ENCODE measurements around the gene TRIO. TPM values are rescaled to one million over a fixed set of nuclear protein-coding genes. Genes with fewer than 3 reads are reported as not detected.

TRIO gene
- total and polyA plus RNA-seq, 11 donors, result 35.2 to 99.1 (median 58.4) TPM

DNA sequence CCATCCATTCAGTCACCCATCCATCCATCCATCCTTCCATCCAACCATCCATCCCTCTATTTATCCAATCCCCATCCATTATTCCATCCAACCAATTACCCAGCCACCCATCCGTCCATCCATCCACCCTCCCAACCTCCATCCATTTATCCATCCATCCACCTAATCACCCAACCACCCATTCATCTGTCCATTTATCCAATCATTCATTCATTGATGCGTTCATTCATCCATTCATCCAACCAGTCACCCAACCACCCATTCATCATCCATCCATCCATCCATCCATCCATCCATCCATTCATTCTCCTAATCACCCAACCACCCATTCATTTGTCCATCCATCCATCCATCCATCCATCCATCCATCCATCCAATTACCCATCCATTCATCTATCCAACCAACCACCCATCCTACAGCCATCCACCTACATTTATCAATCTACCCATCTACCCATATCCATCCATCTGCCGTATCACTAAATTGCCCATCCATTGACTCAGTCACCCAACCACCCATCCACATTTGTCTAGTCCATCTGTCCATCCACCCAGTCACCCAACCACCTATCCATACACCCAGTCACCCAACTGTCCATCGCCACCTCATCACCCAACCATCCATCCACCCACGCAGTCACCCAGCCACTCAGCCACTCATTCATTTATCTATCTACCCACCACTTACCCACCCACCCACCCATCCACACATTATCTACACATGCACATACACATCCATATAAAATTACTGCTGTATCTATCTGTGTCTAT lies 165.4 kb downstream of the TRIO start:
- H3K4me1 ChIP-seq, result peaks cover 0 to 39% (median 10%) of the 10 kb centered on the region in 12 donors
- intact Hi-C loops (cut with DNase I), result no loop called here
- H3K4me3 ChIP-seq, result no peak overlapping the region
- DNase-seq (no peak), ATAC-seq (no peak)
- WGBS, 4 donors, result 97 to 99% (median 98%) methylated on average over 5 of the region's 5 CpGs
- peaks cover 0 to 67% (median 50%) of the 10 kb centered on the region in 9 donors for H3K36me3 ChIP-seq
- no peak for TF ChIP-seq POLR2A (IDR thresholded peaks at IDR 0.05)
- TF ChIP-seq, protein P1, sequence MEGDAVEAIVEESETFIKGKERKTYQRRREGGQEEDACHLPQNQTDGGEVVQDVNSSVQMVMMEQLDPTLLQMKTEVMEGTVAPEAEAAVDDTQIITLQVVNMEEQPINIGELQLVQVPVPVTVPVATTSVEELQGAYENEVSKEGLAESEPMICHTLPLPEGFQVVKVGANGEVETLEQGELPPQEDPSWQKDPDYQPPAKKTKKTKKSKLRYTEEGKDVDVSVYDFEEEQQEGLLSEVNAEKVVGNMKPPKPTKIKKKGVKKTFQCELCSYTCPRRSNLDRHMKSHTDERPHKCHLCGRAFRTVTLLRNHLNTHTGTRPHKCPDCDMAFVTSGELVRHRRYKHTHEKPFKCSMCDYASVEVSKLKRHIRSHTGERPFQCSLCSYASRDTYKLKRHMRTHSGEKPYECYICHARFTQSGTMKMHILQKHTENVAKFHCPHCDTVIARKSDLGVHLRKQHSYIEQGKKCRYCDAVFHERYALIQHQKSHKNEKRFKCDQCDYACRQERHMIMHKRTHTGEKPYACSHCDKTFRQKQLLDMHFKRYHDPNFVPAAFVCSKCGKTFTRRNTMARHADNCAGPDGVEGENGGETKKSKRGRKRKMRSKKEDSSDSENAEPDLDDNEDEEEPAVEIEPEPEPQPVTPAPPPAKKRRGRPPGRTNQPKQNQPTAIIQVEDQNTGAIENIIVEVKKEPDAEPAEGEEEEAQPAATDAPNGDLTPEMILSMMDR (IDR thresholded peaks at IDR 0.05), result no peak
- no peaks in the 10 kb centered on the region for H3K9me3 ChIP-seq
- H3K27me3 ChIP-seq, result no peaks in the 10 kb centered on the region
- H3K27ac ChIP-seq, result no peak overlapping the region

- H3K4me1 ChIP-seq, result peaks cover 0 to 37% (median 10%) of the 10 kb centered on the region in 12 donors
- intact Hi-C loops (cut with DNase I), result no loop called here
These were observed 166.1 kb downstream of the TRIO start for GRCh38 chr5:14309199-14309598.

GRCh38 chr5:14309878-14310531 lies 166.9 kb downstream of the TRIO start:
- ATAC-seq, result no peak
- TF ChIP-seq, protein P1 (IDR thresholded peaks at IDR 0.05), result no peak
- TF ChIP-seq POLR2A (IDR thresholded peaks at IDR 0.05), result no peak
- peaks cover 0 to 67% (median 46%) of the 10 kb centered on the region in 9 donors for H3K36me3 ChIP-seq

More at GRCh38 chr5:14309199-14309598, 166.1 kb downstream of the TRIO start:
- no peaks in the 10 kb centered on the region for H3K9me3 ChIP-seq
- TF ChIP-seq, protein P1 (IDR thresholded peaks at IDR 0.05), result no peak
- TF ChIP-seq POLR2A (IDR thresholded peaks at IDR 0.05), result no peak
- ATAC-seq (no peak), DNase-seq (no peak)
- no peak overlapping the region for H3K27ac ChIP-seq
- H3K4me3 ChIP-seq, result no peak overlapping the region
- no peaks in the 10 kb centered on the region for H3K27me3 ChIP-seq
- peaks cover 0 to 69% (median 54%) of the 10 kb centered on the region in 9 donors for H3K36me3 ChIP-seq

DNA sequence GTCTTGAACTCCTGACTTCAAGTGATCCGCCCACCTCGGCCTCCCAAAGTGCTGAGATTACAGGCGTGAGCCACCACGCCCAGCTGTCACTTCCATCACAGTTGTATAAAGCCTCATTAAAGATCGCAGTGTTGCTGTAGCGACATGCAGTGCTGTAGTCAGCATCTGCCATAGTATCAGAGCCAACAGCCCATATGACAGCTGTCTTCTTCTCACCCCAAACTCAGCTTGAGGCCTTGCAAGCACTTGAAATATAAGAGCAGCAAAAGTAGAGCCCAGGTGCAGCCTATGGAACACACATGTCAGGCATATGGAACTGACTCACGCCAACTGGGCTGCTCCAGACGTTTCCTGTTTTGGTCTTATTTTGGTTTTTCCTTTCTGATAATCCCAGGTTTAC lies 167.8 kb downstream of the TRIO start:
- ATAC-seq, result no peak
- no peak for DNase-seq
- no peak overlapping the region for H3K4me3 ChIP-seq
- no peak overlapping the region for H3K27ac ChIP-seq
- TF ChIP-seq POLR2A (IDR thresholded peaks at IDR 0.05), result no peak
- TF ChIP-seq, protein P1 (IDR thresholded peaks at IDR 0.05), result no peak
- peaks cover 0 to 22% (median 6%) of the 10 kb centered on the region in 12 donors for H3K4me1 ChIP-seq
- no peaks in the 10 kb centered on the region for H3K9me3 ChIP-seq
- H3K36me3 ChIP-seq, result peaks cover 0 to 60% (median 39%) of the 10 kb centered on the region in 9 donors
- intact Hi-C loops (cut with DNase I), result no loop called here
- H3K27me3 ChIP-seq, result no peaks in the 10 kb centered on the region
- 95 to 98% (median 97%) methylated on average over 8 of the region's 8 CpGs for WGBS, 4 donors

More at GRCh38 chr5:14309878-14310531, 166.9 kb downstream of the TRIO start:
- WGBS, 4 donors, result 55 to 66% (median 62%) methylated on average over 8 of the region's 8 CpGs
- Histone ChIP-seq H3K4me3 (no peak overlapping the region), H3K4me1 (peaks cover 0 to 31% (median 7%) of the 10 kb centered on the region in 12 donors), H3K27me3 (no peaks in the 10 kb centered on the region), H3K9me3 (no peaks in the 10 kb centered on the region), H3K27ac (no peak overlapping the region)
- intact Hi-C loops (cut with DNase I), result no loop called here
- DNase-seq, result no peak
